Transverse colon (tissue), 4 donors: ENCODE results near the gene GLS. TPM values are rescaled to one million over a fixed set of nuclear protein-coding genes. Genes with fewer than 3 reads are reported as not detected.
A peak's percentile ranks its signal among the peaks of the same experiment; 100 is the strongest.

Source experiments
- DNase-seq: peaks from one replicate; pipeline ENCODE4 v3.0.0-alpha.2; 2019
- H3K27ac ChIP-seq, 4 donors: fragments of 200-600 bp; sonication (generic); 2 replicates each; pipeline ENCODE4 v1.5.1; 2016 to 2018; ENCODE audit warnings: inconsistent platforms in 4 of 4
- H3K27me3 ChIP-seq: fragments of 200-600 bp; sonication (generic); 2 replicates; pipeline ENCODE4 v1.5.1; 2017; ENCODE audit warnings: inconsistent platforms
- H3K36me3 ChIP-seq, 4 donors: fragments of 200-600 bp; sonication (generic); 2 replicates each; pipeline ENCODE4 v1.5.1; 2017 to 2019; ENCODE audit warnings: inconsistent platforms in 4 of 4
- H3K4me1 ChIP-seq, 4 donors: fragments of 200-600 bp; sonication (generic); 2 replicates each; pipeline ENCODE4 v1.5.1; 2017 to 2020; ENCODE audit warnings: inconsistent platforms in 4 of 4
- H3K4me3 ChIP-seq, 4 donors: fragments of 200-600 bp; sonication (generic); 1 replicate in 1 of 4; 2 replicates in 3 of 4; pipeline versions ENCODE4 v1.5.1 to v1.6.1; 2017 to 2019; ENCODE audit warnings: inconsistent platforms in 4 of 4
- H3K9me3 ChIP-seq, 2 donors: fragments of 200-600 bp; sonication (generic); 2 replicates each; pipeline ENCODE4 v1.5.1; 2017 to 2019; ENCODE audit warnings: inconsistent platforms in 2 of 2
- CTCF ChIP-seq, 5 experiments: fragments of 200-600 bp in 3 of 5; fragments of 450-650 bp in 2 of 5; sonication (generic) in 3 of 5; IDR thresholded peaks; 1 replicate in 2 of 5; 2 replicates in 3 of 5; pipeline ENCODE4 v1.5.1; 2016 to 2017; ENCODE audit warnings: antibody characterized with exemption in 5 of 5, inconsistent platforms in 3 of 5, mild to moderate bottlenecking in 2 of 5, moderate library complexity in 1 of 5
- EP300 ChIP-seq: sonication (generic); formaldehyde crosslinking; IDR thresholded peaks from one replicate; pipeline ENCODE4 v1.6.1; 2017; ENCODE audit warnings: antibody characterized with exemption, low read depth
- POLR2A ChIP-seq: fragments of 450-650 bp; IDR thresholded peaks from one replicate; pipeline ENCODE4 v1.6.1; 2016; ENCODE audit warnings: antibody characterized with exemption, mild to moderate bottlenecking, moderate library complexity
- POLR2AphosphoS5 ChIP-seq, 3 donors: sonication (generic); formaldehyde crosslinking; IDR thresholded peaks; one replicate each; pipeline ENCODE4 v1.6.1; 2016; ENCODE audit warnings: antibody characterized with exemption in 3 of 3
- WGBS, 2 donors: methylation state at CpG; one replicate each; pipeline ENCODE4 v1.1.5; 2018; ENCODE audit warnings: low coverage in 1 of 2; 5-methylcytosine and 5-hydroxymethylcytosine counted together
- in situ Hi-C, 4 donors: fragments of 200-750 bp; cut with MboI; loops; one replicate each; pipeline versions ENCODE4 v1.15.0 to v1.15.1; 2017; ENCODE audit warnings: low sequenced_read_pairs in 3 of 4, low pct_ligation_motif_present in 1 of 4, low pct_unique_long_range_greater_than_20kb in 1 of 4
- intact Hi-C: fragments of 100-400 bp; cut with DNase I; formaldehyde crosslinking; loops from one replicate; pipeline ENCODE4 v1.15.1; 2023; ENCODE audit warnings: low total_unique reads
- total RNA-seq, 4 donors: library from RNA; depleted of rRNA; stranded (reverse); fragments of >200 nt; gene quantifications; one replicate each; pipeline ENCODE4 v1.1.0, GENCODE V29; 2016

The GLS gene
- total RNA-seq, 4 donors from 2014 or later, result 58.0 to 141 (median 68.7) TPM

- 85 to 88% methylated on average over 2 of the region's 2 CpGs for WGBS, 2 donors
- intact Hi-C loops, result no loop called here
- Histone ChIP-seq H3K4me1 (peaks cover 6 to 32% (median 10%) of the 10 kb centered on the region in 4 donors), H3K36me3 (no peaks in the 10 kb centered on the region), H3K9me3 (no peaks in the 10 kb centered on the region), H3K27ac (no peak overlapping the region), H3K4me3 (no peak overlapping the region), H3K27me3 (no peaks in the 10 kb centered on the region)
- TF ChIP-seq POLR2AphosphoS5 (IDR thresholded peaks at IDR 0.05) (no peak), CTCF (IDR thresholded peaks at IDR 0.05) (no peak), EP300 (no peak), POLR2A (no peak)
- no peak for DNase-seq
- in situ Hi-C loops, result no loop called here
Measured at GRCh38 chr2:190862571-190862991, 18.0 kb upstream of the GLS start.

GRCh38 chr2:190863946-190864345, 16.7 kb upstream of the GLS start:
- Histone ChIP-seq H3K9me3 (no peaks in the 10 kb centered on the region), H3K36me3 (no peaks in the 10 kb centered on the region), H3K4me3 (no peak overlapping the region), H3K4me1 (peaks cover 6 to 32% (median 10%) of the 10 kb centered on the region in 4 donors), H3K27me3 (no peaks in the 10 kb centered on the region), H3K27ac (peak overlapping the region in 3 of 4 donors; percentile 0 to 19 (median 2))
- 20 to 51% methylated on average over 1 to 3 of the region's 3 CpGs for WGBS, 2 donors
- in situ Hi-C loops (no loop called here), intact Hi-C loops (no loop called here)
- TF ChIP-seq POLR2AphosphoS5 (IDR thresholded peaks at IDR 0.05) (no peak), EP300 (no peak), POLR2A (no peak), CTCF (IDR thresholded peaks at IDR 0.05) (no peak)
- peak; percentile 22 for DNase-seq

- Histone ChIP-seq H3K4me3 (no peak overlapping the region), H3K27ac (peak overlapping the region in 2 of 4 donors; percentile 2 to 19), H3K9me3 (no peaks in the 10 kb centered on the region), H3K36me3 (no peaks in the 10 kb centered on the region), H3K4me1 (peaks cover 6 to 30% (median 10%) of the 10 kb centered on the region in 4 donors), H3K27me3 (no peaks in the 10 kb centered on the region)
- in situ Hi-C loops, result no loop called here
- TF ChIP-seq POLR2AphosphoS5 (IDR thresholded peaks at IDR 0.05) (no peak), CTCF (IDR thresholded peaks at IDR 0.05) (no peak), POLR2A (no peak), EP300 (no peak)
- intact Hi-C loops, result no loop called here
- DNase-seq, result no peak
Measured at GRCh38 chr2:190864375-190864774, 16.2 kb upstream of the GLS start.

GRCh38 chr2:190867212-190867611, 13.4 kb upstream of the GLS start:
- intact Hi-C loops, result no loop called here
- H3K36me3 ChIP-seq, result no peaks in the 10 kb centered on the region
- no peaks in the 10 kb centered on the region for H3K27me3 ChIP-seq
- no peaks in the 10 kb centered on the region for H3K9me3 ChIP-seq
- no peak for DNase-seq
- WGBS, 2 donors, result 66 to 68% methylated on average over 2 of the region's 2 CpGs
- in situ Hi-C loops, result no loop called here
- H3K4me1 ChIP-seq, result peaks cover 0 to 14% (median 10%) of the 10 kb centered on the region in 4 donors
- no peak for TF ChIP-seq CTCF (IDR thresholded peaks at IDR 0.05)
- TF ChIP-seq POLR2A, result no peak
- TF ChIP-seq EP300, result no peak
- no peak for TF ChIP-seq POLR2AphosphoS5 (IDR thresholded peaks at IDR 0.05)
- peak overlapping the region in 1 of 4 donors; percentile 33 for H3K27ac ChIP-seq
- no peak overlapping the region for H3K4me3 ChIP-seq
